ENCODE data around the gene WIZ.

WIZ gene

GRCh38 chr19:15467734-15468214, 18.0 kb upstream of the WIZ start:
- DNase-seq (ENCODE audit: low read depth): no peak

- DNase-seq (ENCODE audit: low read depth): peak; percentile 50
These were observed 17.3 kb upstream of the WIZ start for GRCh38 chr19:15466851-15467733.

GRCh38 chr19:15464394-15465385, 14.9 kb upstream of the WIZ start, which contains the start of gene RASAL3:
TSS of gene RASAL3 (minus strand) at chr19:15464544. CDS start at chr19:15464358, 186 bp downstream.
- peak; percentile 59 for DNase-seq (ENCODE audit: low read depth)

DNA sequence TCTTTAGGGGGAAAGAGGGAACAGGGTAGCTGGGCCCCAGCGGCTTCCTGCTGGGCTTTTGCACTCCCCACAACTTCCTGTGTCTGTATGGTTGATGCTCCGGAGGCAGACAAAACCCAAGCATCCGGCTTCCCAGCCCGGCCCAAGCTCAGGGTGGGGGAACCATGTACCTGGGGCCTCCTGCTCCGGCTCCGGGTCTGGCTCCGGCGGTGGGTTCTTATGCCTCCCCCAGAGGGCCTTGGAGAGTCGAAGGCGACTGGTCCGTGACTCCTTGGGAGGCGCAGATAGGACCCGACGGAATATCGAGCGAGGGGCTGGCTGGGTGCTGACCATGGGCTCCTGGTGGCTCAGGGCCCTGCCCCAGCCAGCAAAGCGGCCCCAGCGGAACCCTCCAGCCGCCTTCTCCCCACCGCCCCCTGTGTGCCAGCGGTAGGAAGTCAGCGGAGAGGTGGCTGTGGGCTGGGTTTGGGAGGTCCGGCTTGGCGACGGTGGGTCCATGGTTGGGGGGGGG, 14.2 kb upstream of the WIZ start:
- DNase-seq (ENCODE audit: low read depth): peak; percentile 67

GRCh38 chr19:15461694-15462093, 11.9 kb upstream of the WIZ start:
- no peak for DNase-seq (ENCODE audit: low read depth)

DNA sequence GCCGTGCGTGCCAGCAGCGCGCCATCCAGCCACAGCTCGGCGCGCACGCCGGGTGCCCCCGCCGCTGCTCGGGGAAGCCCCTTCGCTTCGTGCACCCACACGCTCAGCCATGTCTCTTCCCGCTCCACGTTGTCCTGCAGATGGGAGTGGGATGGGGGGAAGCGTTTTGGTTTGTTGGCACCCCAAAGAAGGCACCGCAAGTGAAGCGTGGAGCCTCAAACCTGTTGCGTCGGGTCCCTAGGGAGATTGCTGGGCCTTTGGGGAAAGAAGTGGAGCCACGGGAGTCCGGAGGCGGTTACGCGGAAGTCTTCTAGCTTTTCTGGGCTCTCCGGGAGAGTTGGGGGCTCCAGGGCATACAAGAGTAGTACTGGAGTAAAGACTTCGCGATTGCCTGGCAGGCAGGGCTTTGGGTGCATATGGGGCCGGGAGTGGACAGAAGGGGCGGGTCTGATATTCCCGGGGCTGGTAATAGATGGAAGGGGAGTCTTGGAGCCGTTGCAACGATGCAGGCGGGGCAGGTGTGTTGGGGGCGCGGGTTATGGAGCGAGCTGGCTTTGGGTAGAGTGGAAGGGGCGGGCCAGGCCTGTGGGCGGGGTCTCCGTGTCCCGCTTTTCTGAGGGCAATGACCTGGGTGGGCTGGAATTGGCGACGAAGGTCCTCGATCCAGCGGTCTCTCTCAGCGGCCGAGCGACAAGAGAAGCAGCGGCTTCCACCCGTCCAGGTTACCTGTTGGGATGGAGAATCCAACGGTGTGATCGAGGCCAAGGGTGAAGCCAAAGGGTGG, 8.1 kb upstream of the WIZ start:
- no peak for DNase-seq (ENCODE audit: low read depth)

- no peak for DNase-seq (ENCODE audit: low read depth)
These were observed 7.3 kb upstream of the WIZ start for GRCh38 chr19:15456871-15457700.

- DNase-seq (ENCODE audit: low read depth): no peak
These were observed 6.7 kb upstream of the WIZ start for GRCh38 chr19:15456441-15456840.

DNA sequence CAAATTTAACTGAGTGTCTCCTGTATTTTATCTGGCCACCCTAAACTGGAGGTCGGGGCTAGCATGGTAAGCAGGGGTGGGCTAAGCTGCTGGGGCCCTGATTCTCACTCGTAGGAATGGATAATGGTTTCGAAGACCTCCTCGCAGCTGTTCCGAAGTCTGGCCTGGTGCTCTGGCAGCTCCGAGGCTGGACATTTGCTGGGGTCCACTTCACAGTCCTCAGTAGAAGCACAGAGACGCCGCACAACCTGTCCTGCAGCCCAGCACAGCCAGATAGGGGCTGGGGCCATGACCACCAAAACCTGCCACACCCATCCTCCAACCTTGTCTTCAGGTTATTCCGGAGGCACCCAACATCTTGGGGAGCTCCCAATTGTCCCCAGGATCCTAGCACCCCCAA, 6.2 kb upstream of the WIZ start:
- no peak for DNase-seq (ENCODE audit: low read depth)

DNA sequence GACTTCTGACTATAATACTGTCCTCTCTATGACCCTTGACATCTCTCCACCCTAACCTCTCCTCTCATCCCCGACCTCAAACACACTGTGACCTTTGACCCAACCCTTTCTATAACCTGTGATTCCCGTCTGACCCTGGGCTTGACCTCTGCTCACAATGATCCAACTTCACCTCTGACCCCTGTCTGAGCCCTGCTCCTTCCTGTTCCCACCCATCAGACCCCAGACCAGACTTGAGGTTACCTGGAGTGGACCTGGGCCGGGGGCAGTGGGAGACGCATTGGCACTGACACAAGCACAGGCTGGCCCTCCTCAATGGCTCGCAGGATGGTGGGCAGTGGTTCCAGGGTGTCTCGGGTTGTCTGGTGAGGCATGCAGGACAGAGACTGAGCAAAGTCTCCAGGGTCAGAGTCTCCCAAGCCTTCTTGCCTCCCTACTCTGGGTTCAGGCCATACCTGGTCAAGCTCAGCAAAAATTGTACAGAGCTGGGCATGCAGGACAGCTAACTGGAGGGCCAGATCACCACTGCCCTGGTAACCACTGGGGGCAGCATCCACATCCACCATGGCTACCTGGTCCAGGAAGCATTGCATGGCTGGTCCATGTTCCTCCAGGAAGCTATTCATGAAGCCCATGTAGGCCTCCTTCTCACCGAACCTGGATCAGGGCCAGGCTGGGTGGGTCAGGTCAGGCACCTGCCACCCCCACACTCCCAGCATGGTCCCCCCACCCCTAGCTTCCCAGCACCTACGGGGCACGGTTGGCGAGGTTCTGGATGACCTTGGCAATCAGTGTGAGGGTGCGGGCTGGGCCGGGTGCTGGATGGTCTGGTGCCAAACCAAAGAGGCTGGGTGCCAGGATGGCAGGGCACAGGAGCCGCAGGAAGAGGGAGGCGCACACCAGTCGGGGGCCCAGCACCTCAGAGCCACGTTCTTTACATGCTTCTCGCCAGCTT, 4.4 kb upstream of the WIZ start:
- no peak for DNase-seq (ENCODE audit: low read depth)

DNA sequence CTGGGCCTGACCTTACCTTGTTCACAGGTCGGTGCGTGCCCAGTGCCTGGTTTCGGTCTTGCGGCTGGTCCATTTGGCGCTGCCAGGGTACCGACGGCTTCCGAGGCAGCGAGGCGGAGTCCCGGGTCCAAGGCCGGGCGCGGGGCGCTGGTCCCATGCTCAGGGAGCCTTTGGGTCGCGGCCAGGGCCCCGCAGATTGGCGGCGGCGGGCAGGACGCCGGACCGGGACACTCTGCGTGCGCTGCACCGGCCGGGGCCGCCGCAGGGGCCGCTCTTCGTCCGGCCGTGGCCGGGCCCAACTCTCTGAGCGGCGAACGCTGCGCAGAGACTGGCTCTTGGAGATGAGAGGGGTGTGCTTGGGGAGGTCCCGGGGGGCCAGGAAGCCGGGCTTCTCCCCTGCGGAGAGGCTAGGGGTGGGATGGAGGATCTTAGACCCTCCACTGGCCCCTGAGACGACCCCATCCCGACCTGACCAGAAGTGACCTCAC, 3.4 kb upstream of the WIZ start:
- no peak for DNase-seq (ENCODE audit: low read depth)

DNA sequence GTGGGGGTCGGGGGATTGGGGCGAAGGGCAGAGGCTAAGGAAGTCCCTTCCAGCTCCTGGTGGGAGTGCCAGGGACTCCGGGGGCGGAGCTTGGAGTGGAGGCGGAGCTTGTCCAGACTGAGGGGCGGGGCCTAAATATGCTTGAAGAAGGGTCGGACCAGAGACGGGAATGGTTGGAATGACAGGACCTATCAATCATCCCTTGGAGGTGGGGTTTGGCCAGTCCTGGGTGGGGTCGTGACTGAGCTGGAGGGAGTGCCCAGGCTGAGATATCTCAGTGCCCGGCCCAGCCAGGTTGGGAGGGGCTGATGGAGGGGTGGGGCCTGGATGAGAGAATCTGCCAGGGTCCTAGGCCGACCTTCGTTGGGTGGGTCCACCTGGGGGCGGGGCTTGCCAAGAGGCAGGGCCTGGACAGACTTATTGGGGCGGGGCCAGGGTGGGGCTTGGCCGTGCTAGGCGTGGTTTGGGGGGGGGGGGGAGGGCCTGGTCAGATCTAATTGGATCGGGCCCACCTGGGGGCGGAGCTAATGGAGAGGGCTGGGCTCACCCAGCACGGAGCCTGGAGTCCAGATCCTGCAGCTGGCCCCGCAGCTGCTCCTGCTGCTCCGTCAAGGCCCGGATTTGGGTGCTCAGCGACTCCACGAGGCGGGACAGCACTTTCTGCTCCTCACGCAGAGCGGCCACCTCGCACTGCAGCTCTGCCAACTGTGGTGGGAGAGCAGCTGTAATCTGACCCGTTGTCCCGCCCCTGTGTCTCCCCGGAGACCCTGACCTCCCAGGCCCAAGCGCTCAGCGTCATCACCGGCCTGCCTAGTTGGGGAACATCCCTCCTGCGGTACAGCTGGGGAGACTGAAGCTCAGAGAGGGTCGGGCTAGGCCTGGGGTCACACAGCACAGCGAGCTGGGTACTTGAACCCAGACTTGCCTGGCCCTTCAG, 2.6 kb upstream of the WIZ start:
- no peak for DNase-seq (ENCODE audit: low read depth)

GRCh38 chr19:15450528-15450890, 753 bp upstream of the WIZ start:
- DNase-seq (ENCODE audit: low read depth): no peak

DNA sequence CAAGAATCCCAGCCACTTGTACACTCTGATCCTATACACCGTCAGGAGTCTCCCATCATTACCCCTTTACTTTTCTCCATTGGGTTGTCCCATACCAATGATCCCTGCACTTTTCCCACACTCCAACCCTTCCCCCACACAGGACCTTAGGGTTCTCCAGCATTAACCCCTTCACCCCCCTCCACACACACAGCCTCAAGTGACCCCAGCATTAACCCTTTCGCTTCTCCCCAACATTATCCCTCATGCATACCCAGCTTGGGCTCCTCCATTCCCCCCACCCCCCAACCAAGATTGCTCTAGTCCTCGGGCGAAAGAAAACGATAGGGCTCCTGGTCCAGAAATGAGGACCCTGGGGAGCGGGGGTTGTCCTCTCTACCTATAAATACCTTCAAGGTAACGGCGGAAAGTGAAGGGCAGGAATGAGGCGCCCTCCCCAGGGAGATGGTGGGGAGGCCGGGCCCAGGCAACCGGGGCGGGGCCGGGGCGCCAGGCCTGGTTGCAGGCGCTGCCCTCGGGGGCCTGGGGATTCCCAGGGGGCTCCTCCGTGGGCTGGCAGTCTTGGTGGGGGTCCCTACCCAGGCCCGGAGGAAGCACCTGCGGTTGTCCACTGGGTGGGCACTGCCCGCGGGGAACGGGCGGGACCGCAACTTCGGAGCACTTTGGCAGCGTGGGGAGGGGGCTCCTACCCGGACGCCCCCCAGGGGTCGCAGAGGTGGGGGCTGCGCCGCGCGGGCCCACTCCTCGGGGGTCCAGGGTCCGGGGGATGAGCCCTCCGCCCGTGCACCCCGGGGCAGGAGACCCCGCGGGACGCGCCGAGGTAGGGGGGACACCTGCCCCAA, 757 bp downstream of the WIZ start:
- DNase-seq (ENCODE audit: low read depth): no peak

- DNase-seq (ENCODE audit: low read depth): no peak
These were observed 1.5 kb downstream of the WIZ start for GRCh38 chr19:15448044-15448777.

GRCh38 chr19:15447057-15447456, 2.7 kb downstream of the WIZ start:
- DNase-seq (ENCODE audit: low read depth): no peak

Data from stimulated activated CD8-positive, alpha-beta memory T cell treated with anti-CD3 and anti-CD28 coated beads, Interleukin-12 subunit alpha, Interleukin-12 subunit beta, amount 100 ng/mL, for 1 hour (primary cell).